ENCODE data around the gene WDR38.

DNA sequence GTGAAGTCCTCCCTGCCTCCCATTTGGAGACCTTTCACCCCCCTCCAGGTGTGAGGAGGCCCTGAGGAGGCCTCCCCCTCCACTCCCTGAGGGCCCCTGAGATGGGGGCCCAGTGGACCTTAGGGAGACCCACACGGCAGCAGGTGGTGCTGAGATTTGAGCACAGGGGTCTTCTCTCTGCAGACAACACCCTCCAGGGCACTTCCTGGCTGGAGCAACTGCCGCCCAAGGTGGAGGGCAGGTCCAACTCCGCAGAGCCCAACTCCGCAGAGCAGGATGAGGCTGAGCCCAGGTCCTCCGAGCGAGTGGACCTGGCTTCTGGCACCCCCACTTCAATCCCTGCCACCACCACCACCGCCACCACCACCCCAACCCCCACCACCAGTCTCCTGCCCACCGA lies 49.3 kb upstream of the WDR38 start:
- TF ChIP-seq, protein P1, sequence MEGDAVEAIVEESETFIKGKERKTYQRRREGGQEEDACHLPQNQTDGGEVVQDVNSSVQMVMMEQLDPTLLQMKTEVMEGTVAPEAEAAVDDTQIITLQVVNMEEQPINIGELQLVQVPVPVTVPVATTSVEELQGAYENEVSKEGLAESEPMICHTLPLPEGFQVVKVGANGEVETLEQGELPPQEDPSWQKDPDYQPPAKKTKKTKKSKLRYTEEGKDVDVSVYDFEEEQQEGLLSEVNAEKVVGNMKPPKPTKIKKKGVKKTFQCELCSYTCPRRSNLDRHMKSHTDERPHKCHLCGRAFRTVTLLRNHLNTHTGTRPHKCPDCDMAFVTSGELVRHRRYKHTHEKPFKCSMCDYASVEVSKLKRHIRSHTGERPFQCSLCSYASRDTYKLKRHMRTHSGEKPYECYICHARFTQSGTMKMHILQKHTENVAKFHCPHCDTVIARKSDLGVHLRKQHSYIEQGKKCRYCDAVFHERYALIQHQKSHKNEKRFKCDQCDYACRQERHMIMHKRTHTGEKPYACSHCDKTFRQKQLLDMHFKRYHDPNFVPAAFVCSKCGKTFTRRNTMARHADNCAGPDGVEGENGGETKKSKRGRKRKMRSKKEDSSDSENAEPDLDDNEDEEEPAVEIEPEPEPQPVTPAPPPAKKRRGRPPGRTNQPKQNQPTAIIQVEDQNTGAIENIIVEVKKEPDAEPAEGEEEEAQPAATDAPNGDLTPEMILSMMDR (IDR thresholded peaks at IDR 0.05), result no peak
- TF ChIP-seq POLR2A (IDR thresholded peaks at IDR 0.05) (no peak), POLR2AphosphoS5 (IDR thresholded peaks at IDR 0.05) (no peak), EP300 (IDR thresholded peaks at IDR 0.05; ENCODE audit: low read depth) (no peak)
